Measurements from ENCODE around the gene UBE3C. TPM values are rescaled to one million over a fixed set of nuclear protein-coding genes. Genes with fewer than 3 reads are reported as not detected.

UBE3C gene
- total and polyA plus RNA-seq, 2 donors (not counting 3 experiments of a cell fraction or from before 2014, with no cell fraction given): 45.1 to 77.3 TPM

- no TSS peak for BruUV-seq (replicated peaks)
- Histone ChIP-seq H3K4me3 (replicated peaks in 1 of 3; ENCODE audit: insufficient read depth in 1 of 3, low read depth in 1 of 3, low read length in 3 of 3) (no peak overlapping the region), H3K9me1 (replicated peaks; ENCODE audit: control insufficient read depth, extremely low read depth, insufficient read depth, low read length) (no peaks in the 10 kb centered on the region), H3K9ac (replicated peaks; ENCODE audit: extremely low read depth, insufficient read depth, low read length) (no peak overlapping the region), H3K4me1 (ENCODE audit: control insufficient read depth, extremely low read depth, insufficient read depth, low read length) (no peaks in the 10 kb centered on the region), H3K4me2 (ENCODE audit: insufficient read depth, low read length) (no peak overlapping the region), H2AFZ (ENCODE audit: low read depth, low read length) (no peak overlapping the region), H3K27ac (ENCODE audit: insufficient read depth, low read depth, low read length) (no peak overlapping the region), H3K9me3 (replicated peaks; ENCODE audit: control insufficient read depth, insufficient read depth, low read length) (no peaks in the 10 kb centered on the region), H3K36me3 (ENCODE audit: control insufficient read depth in 2 of 2, extremely low read depth in 1 of 2, insufficient read depth in 2 of 2, low read length in 2 of 2) (no peaks in the 10 kb centered on the region), H3K79me2 (ENCODE audit: control insufficient read depth, insufficient read depth, low read length) (no peaks in the 10 kb centered on the region), H4K20me1 (replicated peaks; ENCODE audit: control insufficient read depth, extremely low read depth, insufficient read depth, low read length) (no peaks in the 10 kb centered on the region), H3K27me3 (ENCODE audit: control insufficient read depth in 2 of 2, insufficient read depth in 2 of 2, low read length in 2 of 2) (no peaks in the 10 kb centered on the region)
- dilution Hi-C loops (cut with MboI; ENCODE audit: extremely low pct_ligation_motif_present, low sequenced_read_pairs): no loop called here
- DNase-seq (ENCODE audit: low read depth, low spot score): no peak
- no peak for FAIRE-seq
- CTCF ChIA-PET: no interaction called here
- TF ChIP-seq GATA2 (IDR thresholded peaks at IDR 0.05; ENCODE audit: insufficient read depth, insufficient read length, low read depth, low read length) (no peak), POLR2AphosphoS5 (IDR thresholded peaks at IDR 0.05; ENCODE audit: insufficient read depth, low read depth, low read length) (no peak), MYC (IDR thresholded peaks at IDR 0.05; ENCODE audit: low read depth, low read length) (no peak), JUN (IDR thresholded peaks at IDR 0.05; ENCODE audit: borderline replicate concordance, insufficient read depth, insufficient read length, low read depth) (no peak), CTCF (IDR thresholded peaks at IDR 0.05; ENCODE audit: extremely low read depth in 1 of 2, insufficient read depth in 1 of 2, low read depth in 1 of 2, low read length in 2 of 2) (no peak), EZH2 (IDR thresholded peaks at IDR 0.05; ENCODE audit: borderline replicate concordance, low read depth, low read length, severe bottlenecking) (no peak), FOS (IDR thresholded peaks at IDR 0.05; ENCODE audit: borderline replicate concordance, insufficient read depth, low read length) (no peak), MAX (IDR thresholded peaks at IDR 0.05; ENCODE audit: insufficient read depth, insufficient read length) (no peak), POLR2A (IDR thresholded peaks at IDR 0.05; ENCODE audit: low read depth, low read length) (no peak)
- intact Hi-C loops (cut with micrococcal nuclease): no loop called here
- POLR2A ChIA-PET: no interaction called here
These were observed 14.0 kb upstream of the UBE3C start for GRCh38 chr7:157124690-157125089.

All from endothelial cell of umbilical vein (primary cell).